ENCODE measurements around the gene ZPR1.

- TF ChIP-seq KLF16 (tag by site-specific recombination; IDR thresholded peaks at IDR 0.05) (no peak), FEZF1 (tag by site-specific recombination; IDR thresholded peaks at IDR 0.05) (no peak), ZNF274 (IDR thresholded peaks at IDR 0.05; ENCODE audit: low read length) (no peak), ZNF274 (tag by site-specific recombination; IDR thresholded peaks at IDR 0.05; ENCODE audit: borderline replicate concordance) (no peak), SP2 (tag by site-specific recombination; IDR thresholded peaks at IDR 0.05) (no peak)
- TF ChIP-seq, protein P1, sequence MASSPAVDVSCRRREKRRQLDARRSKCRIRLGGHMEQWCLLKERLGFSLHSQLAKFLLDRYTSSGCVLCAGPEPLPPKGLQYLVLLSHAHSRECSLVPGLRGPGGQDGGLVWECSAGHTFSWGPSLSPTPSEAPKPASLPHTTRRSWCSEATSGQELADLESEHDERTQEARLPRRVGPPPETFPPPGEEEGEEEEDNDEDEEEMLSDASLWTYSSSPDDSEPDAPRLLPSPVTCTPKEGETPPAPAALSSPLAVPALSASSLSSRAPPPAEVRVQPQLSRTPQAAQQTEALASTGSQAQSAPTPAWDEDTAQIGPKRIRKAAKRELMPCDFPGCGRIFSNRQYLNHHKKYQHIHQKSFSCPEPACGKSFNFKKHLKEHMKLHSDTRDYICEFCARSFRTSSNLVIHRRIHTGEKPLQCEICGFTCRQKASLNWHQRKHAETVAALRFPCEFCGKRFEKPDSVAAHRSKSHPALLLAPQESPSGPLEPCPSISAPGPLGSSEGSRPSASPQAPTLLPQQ (tag by site-specific recombination; IDR thresholded peaks at IDR 0.05) = no peak
Measured at GRCh38 chr11:116729501-116730240, 58.2 kb downstream of the ZPR1 start.
